Keratinocyte (primary cell): ENCODE results near the gene LTBP3. TPM values are rescaled to one million over a fixed set of nuclear protein-coding genes. Genes with fewer than 3 reads are reported as not detected.

ENCODE experiments used
- DNase-seq: peaks from one replicate; pipeline ENCODE4 v3.0.0-alpha.2; 2011; ENCODE audit warnings: low read depth, missing footprints, low spot score
- FAIRE-seq: peaks from 2 replicates; lab custom pipeline; 2011; peaks lifted over from hg19 to GRCh38; lab: Jason Lieb, UNC
- H2AFZ ChIP-seq: 2 replicates; pipeline ENCODE4 v1.6.0; 2012; ENCODE audit warnings: low read length, control low read depth, inconsistent platforms; ENCODE audit not compliant: control insufficient read depth
- H3K27ac ChIP-seq: 2 replicates; pipeline ENCODE4 v1.5.1; 2011; ENCODE audit warnings: low read length; ENCODE audit not compliant: control insufficient read depth, insufficient read depth
- H3K27me3 ChIP-seq: 3 replicates; pipeline ENCODE4 v1.6.0; 2011; ENCODE audit warnings: low read length; ENCODE audit not compliant: control insufficient read depth, insufficient read depth; ENCODE audit errors: extremely low read depth
- H3K36me3 ChIP-seq, 2 experiments: 2 replicates in 1 of 2; 3 replicates in 1 of 2; pipeline ENCODE4 v1.5.1; 2011; ENCODE audit warnings: low read length in 2 of 2, mild to moderate bottlenecking in 1 of 2; ENCODE audit not compliant: control insufficient read depth in 2 of 2, insufficient read depth in 2 of 2; ENCODE audit errors: extremely low read depth in 1 of 2
- H3K4me1 ChIP-seq: 3 replicates; pipeline ENCODE4 v1.5.1; 2011; ENCODE audit warnings: low read length; ENCODE audit not compliant: control insufficient read depth, insufficient read depth; ENCODE audit errors: extremely low read depth
- H3K4me2 ChIP-seq: 3 replicates; pipeline ENCODE4 v1.6.0; 2011; ENCODE audit warnings: low read depth, low read length; ENCODE audit not compliant: control insufficient read depth, insufficient read depth; ENCODE audit errors: extremely low read depth
- H3K4me3 ChIP-seq, 3 experiments: fragments of 200-600 bp in 1 of 3; sonication (generic) in 1 of 3; 2 replicates in 2 of 3; 3 replicates in 1 of 3; pipeline ENCODE4 v1.5.1; 2011 to 2016; ENCODE audit warnings: low read length in 3 of 3, mild to moderate bottlenecking in 3 of 3, control low read depth in 2 of 3, inconsistent platforms in 1 of 3, low read depth in 1 of 3, mixed read lengths in 1 of 3, mixed run types in 1 of 3, moderate library complexity in 1 of 3; ENCODE audit not compliant: control insufficient read depth in 2 of 3, insufficient read depth in 2 of 3; ENCODE audit errors: extremely low read depth in 1 of 3
- H3K79me2 ChIP-seq: 2 replicates; pipeline ENCODE4 v1.6.0; 2012; ENCODE audit warnings: low read length; ENCODE audit not compliant: control insufficient read depth, insufficient read depth
- H3K9ac ChIP-seq: 3 replicates; pipeline ENCODE4 v1.6.0; 2011; ENCODE audit warnings: low read length; ENCODE audit not compliant: control insufficient read depth, insufficient read depth; ENCODE audit errors: extremely low read depth
- H3K9me1 ChIP-seq: 3 replicates; pipeline ENCODE4 v1.6.0; 2011; ENCODE audit warnings: low read length; ENCODE audit not compliant: control insufficient read depth, insufficient read depth; ENCODE audit errors: extremely low read depth
- H3K9me3 ChIP-seq: 2 replicates; pipeline ENCODE4 v1.5.1; 2012; ENCODE audit warnings: low read depth, low read length; ENCODE audit not compliant: control insufficient read depth
- H4K20me1 ChIP-seq: 3 replicates; pipeline ENCODE4 v1.6.0; 2011; ENCODE audit warnings: low read length; ENCODE audit not compliant: control insufficient read depth, insufficient read depth; ENCODE audit errors: extremely low read depth
- EZH2 ChIP-seq: IDR thresholded peaks from one replicate; pipeline ENCODE4 v1.6.1; 2012; ENCODE audit warnings: inconsistent platforms, mild to moderate bottlenecking, low read length, moderate library complexity
- dilution Hi-C: fragments of 300-500 bp; cut with MboI; formaldehyde crosslinking; loops from one replicate; pipeline ENCODE4 v1.7.0; 2020; ENCODE audit warnings: low sequenced_read_pairs; ENCODE audit not compliant: extremely low pct_ligation_motif_present
- polyA plus RNA-seq, 5 experiments: library from polyadenylated mRNA; depleted of rRNA in 3 of 5; stranded (reverse) in 3 of 5; stranded (forward) in 1 of 5; unstranded in 1 of 5; fragments of >200 nt; gene quantifications; 1 replicate in 1 of 5; 2 replicates in 3 of 5; 3 replicates in 1 of 5; pipeline versions ENCODE4 v1.2.1 to v1.2.3, GENCODE V29; 2011 to 2012; ENCODE audit warnings: missing spikeins in 2 of 5, low read depth in 1 of 5, low replicate concordance in 1 of 5
- TF ChIP-seq, protein P1 (sequence below), 3 experiments: IDR thresholded peaks in 1 of 3; conservative IDR thresholded peaks in 1 of 3; optimal IDR thresholded peaks in 1 of 3; 2 replicates in 2 of 3; 3 replicates in 1 of 3; pipeline versions ENCODE3 to v1.5.1; 2011; ENCODE audit warnings: low read length in 3 of 3, mild to moderate bottlenecking in 3 of 3, moderate library complexity in 2 of 3, control low read depth in 1 of 3, inconsistent platforms in 1 of 3; ENCODE audit not compliant: insufficient read depth in 2 of 3; ENCODE audit errors: extremely low read depth in 1 of 3

Gene LTBP3
- polyA plus RNA-seq, 1 donor (not counting 4 experiments of a cell fraction or from before 2014, with no cell fraction given) = 9.1 TPM

DNA sequence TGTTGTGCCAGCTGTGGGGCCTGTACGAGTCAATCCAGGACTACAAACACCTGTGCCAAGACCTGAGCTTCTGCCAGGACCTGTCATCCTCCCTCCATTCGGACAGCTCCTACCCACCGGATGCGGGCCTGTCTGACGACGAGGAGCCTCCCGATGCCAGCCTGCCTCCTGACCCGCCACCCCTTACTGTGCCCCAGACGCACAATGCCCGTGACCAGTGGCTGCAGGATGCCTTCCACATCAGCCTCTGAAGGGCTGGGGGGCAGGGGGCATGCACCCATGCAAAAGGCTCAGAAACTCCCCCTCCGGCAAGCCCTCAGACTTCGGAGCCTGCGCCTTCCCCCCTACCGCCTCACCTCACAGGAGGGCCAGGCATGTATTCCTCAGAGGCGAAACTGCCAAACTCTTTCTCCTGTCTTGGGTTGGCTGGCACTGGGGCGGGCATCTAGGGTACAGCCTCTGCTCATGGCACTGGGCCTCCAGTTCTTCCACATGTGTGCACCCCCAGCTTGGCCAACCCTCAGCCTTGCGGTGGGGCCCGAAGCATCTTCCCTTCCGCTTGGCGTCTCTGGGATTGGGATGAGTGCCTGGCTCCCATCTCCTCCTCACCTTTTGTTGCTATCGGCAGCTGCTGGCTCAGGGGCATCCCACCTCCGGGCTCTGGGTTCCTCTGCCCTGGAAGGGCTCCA lies 15.4 kb upstream of the LTBP3 start:
- no peaks in the 10 kb centered on the region for H3K9me3 ChIP-seq
- no peak overlapping the region for H2AFZ ChIP-seq
- peak overlapping the region; percentile 40 for H3K27ac ChIP-seq
- H4K20me1 ChIP-seq = peaks cover 8% of the 10 kb centered on the region
- no peaks in the 10 kb centered on the region for H3K9me1 ChIP-seq
- DNase-seq = no peak
- H3K36me3 ChIP-seq = no peaks in the 10 kb centered on the region
- H3K4me2 ChIP-seq = peak overlapping the region; percentile 91
- H3K79me2 ChIP-seq = peaks cover 32% of the 10 kb centered on the region
- no peak for TF ChIP-seq EZH2
- TF ChIP-seq, protein P1, sequence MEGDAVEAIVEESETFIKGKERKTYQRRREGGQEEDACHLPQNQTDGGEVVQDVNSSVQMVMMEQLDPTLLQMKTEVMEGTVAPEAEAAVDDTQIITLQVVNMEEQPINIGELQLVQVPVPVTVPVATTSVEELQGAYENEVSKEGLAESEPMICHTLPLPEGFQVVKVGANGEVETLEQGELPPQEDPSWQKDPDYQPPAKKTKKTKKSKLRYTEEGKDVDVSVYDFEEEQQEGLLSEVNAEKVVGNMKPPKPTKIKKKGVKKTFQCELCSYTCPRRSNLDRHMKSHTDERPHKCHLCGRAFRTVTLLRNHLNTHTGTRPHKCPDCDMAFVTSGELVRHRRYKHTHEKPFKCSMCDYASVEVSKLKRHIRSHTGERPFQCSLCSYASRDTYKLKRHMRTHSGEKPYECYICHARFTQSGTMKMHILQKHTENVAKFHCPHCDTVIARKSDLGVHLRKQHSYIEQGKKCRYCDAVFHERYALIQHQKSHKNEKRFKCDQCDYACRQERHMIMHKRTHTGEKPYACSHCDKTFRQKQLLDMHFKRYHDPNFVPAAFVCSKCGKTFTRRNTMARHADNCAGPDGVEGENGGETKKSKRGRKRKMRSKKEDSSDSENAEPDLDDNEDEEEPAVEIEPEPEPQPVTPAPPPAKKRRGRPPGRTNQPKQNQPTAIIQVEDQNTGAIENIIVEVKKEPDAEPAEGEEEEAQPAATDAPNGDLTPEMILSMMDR (optimal IDR thresholded peaks at IDR 0.05 in 1 of 3, IDR thresholded peaks at IDR 0.05 in 1 of 3, conservative IDR thresholded peaks at IDR 0.05 in 1 of 3; ENCODE audit: extremely low read depth in 1 of 3, insufficient read depth in 2 of 3, low read length in 3 of 3) = no peak
- H3K4me3 ChIP-seq = peak overlapping the region; percentile 39 to 90 (median 85)
- H3K9ac ChIP-seq = peak overlapping the region; percentile 48
- peaks cover 64% of the 10 kb centered on the region for H3K4me1 ChIP-seq
- no peak for FAIRE-seq
- dilution Hi-C loops = no loop called here
- no peaks in the 10 kb centered on the region for H3K27me3 ChIP-seq

GRCh38 chr11:65572356-65573051 lies 14.3 kb upstream of the LTBP3 start, which contains the start of gene FAM89B:
FAM89B (plus strand) TSS chr11:65572538; CDS start chr11:65572670, 132 bp downstream.
- no peak for TF ChIP-seq EZH2
- TF ChIP-seq, protein P1 (optimal IDR thresholded peaks at IDR 0.05 in 1 of 3, IDR thresholded peaks at IDR 0.05 in 1 of 3, conservative IDR thresholded peaks at IDR 0.05 in 1 of 3; ENCODE audit: extremely low read depth in 1 of 3, insufficient read depth in 2 of 3, low read length in 3 of 3) = no peak
- DNase-seq = no peak
- Histone ChIP-seq H3K27ac (peak within 1 kb of the TSS; percentile 44), H4K20me1 (peaks cover 5% of the 10 kb centered on the region), H3K4me2 (peak within 1 kb of the TSS; percentile 100), H3K9ac (peak within 1 kb of the TSS; percentile 92), H3K4me1 (peaks cover 60% of the 10 kb centered on the region), H3K4me3 (peak within 1 kb of the TSS; percentile 85 to 90 (median 88)), H3K79me2 (peaks cover 38% of the 10 kb centered on the region), H3K9me3 (no peaks in the 10 kb centered on the region), H3K36me3 (no peaks in the 10 kb centered on the region), H3K27me3 (no peaks in the 10 kb centered on the region), H3K9me1 (no peaks in the 10 kb centered on the region), H2AFZ (no peak within 1 kb of the TSS)
- FAIRE-seq = no peak
- dilution Hi-C loops = no loop called here
